Stimulated activated CD8-positive, alpha-beta memory T cell treated with anti-CD3 and anti-CD28 coated beads, Interleukin-15, amount 100 ng/mL, for 24 hours (primary cell): ENCODE measurements around the gene RIN3.

ENCODE experiments used
- DNase-seq: peaks from one replicate; pipeline ENCODE4 v3.0.0-alpha.2; 2020; ENCODE audit warnings: low read depth

The RIN3 gene

DNA sequence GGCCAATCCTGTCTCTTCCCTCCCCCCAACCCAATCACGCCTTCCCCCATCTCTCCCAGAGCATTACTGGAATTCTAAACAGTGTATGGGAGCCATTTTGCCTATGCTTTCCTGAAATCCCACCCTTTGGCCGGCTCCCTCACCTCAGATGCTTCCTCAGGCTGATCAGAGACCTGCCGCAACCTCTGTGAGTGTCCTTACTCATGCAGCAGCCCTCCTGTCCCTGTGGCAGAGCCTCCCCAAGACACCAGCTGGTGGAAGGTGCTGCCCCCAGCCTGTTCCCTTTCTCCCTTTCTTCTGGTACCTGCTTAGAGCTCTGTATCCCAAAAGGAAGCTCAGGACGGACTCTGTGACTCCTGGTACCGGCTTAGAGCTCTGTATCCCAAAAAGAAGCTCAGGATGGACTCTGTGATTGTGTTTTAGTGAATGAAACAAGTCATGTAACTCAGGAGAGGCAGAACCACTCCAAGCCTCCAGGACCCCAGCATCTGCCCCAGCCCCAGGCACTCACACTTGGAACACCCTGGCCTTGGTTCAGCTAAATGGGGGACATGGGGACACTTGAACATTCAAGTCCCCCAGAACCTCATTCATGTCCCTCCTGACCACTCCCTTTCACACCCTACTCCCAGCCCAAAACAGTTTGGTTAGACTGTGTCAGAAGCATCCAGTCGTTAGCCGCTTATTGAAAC is 29.3 kb upstream of the RIN3 start:
- no peak for DNase-seq

DNA sequence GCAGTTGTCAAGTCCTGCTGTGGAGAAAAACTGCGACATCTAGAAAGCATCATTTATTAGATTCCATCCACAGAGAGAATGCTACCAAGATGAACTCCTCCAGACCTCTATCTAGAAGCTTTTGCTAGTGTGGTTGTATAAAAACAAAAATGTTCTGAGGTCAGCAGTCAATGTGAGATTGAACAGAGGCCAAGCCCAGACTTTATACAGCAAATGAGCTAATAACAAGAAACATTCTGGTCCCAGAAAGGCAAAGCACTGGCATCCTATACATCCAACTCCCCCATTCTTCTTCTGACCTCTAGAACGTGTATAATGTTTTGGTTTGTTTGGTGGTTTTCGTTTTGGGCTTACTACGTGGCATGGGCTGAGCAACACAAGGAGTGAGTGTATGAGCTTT is 26.7 kb upstream of the RIN3 start:
- DNase-seq: no peak

DNA sequence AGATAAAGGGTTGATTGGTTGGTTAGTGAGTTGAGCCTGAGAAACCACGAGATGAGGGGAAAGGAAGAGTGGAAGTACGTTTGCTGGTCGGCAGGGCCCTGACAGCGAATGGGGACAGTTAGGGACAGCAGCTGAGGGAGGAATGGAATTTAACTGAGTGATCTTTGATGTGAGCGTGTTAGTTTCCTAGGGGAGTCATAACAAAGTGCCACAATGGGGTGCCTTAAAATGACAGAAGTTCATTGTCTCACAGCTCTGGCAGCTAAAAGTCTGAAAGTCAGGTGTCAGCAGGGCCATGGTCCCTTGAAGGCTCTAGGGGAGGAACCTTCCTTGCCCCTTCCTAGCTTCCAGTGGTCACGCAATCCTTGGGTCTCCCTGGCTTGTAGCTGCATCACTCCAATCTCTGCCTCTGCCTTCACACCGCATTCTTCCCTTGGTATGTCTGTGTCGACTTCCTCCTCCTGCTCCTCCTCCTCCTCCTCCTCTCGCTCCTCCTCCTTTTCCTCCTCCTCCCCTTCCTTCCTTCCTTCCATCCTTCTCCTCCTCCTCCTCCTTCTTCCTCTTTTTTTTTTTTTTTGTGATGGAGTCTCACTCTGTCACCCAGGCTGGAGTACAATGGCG is 26.0 kb upstream of the RIN3 start:
- DNase-seq: no peak

DNA sequence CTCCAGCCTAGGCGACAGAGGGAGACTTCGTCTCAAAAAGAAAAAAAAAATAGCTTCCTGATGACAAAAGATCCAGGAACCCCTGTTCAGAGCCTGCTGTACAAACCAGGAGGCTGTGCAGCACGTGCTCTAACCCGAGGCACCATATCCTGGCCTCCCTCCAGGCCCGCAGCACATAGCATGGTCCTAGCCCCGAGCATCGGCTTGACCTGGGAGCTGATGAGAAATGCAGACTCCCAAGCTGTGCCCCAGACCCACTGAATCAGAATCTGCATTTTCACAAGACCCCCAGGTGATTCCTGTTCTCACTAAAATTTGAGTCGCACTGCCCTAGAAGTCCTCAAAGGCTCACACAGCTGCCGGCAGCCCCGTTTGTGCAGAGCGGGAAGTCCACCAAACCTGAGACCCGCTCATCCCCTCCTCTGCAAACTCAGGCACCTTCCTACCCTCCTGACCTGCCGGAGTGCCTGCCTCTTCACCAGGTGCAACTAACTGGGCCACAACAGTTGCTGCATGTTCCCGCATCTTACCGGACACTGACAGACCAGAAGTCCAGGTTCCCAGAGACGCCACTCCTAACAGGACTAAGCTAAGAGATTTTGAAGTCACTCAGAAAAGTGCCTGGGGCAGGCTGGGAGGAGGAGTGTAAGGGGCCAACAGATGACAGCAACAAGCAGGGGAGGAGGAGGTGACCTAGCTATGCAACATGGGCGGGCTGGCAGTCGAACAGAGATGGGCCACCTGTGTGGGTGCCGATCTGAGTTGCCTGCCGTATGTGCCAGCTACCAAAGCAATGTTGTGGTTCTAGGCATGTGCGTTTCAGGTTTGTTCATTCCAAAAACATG is 24.0 kb upstream of the RIN3 start:
- DNase-seq: no peak

DNA sequence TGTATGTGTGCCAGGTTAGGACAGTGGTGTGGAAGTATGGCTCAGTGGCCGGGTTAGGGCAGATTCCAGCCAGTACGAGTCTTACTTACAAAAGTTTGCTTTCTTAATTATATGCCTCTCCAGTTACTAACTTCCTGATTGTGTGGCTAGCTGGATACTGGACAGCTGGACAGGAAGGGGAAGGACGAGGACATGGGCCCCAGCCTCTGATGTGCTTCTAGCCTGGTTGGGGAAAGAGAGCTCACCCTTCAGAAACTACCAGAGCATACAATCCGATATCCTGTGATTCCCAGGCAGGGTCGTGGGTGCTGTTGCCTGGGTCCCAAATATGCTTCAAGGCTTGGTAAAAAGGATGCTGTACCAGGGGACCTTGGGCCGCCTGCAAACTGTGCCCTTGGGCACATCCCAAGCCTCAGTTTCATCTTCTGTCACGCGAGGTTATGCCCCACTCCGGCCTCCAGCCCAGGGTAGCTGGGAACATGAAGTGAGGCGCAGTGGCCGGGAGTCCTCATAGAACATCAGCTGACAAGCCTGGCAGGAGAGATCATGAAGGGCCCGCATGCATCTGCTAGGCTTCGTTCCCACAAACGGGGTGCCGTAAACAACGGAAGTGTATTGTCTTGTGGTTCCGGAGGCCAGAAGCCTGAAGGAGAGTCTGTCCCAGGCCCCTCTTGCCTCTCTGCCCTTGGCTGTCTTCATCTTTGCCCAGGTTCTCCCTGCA is 23.2 kb upstream of the RIN3 start:
- DNase-seq: no peak

DNA sequence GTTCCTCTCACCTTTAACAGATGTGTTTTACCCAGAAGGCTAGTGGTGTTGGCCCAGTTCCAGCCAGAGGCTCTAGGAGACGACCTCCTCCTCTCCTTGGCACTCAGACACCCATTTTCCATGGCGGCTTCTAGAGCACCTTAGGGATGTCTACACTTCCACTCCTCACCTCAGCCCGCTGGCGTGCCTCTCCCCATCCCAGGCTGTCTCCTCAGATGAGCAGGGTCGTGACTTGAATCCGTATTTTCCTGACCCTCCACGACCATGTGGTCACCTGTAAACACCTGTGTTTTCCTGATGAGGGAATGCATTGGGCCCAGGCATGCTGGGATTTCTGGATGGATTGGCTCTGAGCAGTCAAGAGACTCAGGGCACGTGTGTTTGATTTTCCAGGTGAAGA is 21.8 kb upstream of the RIN3 start:
- DNase-seq: no peak

DNA sequence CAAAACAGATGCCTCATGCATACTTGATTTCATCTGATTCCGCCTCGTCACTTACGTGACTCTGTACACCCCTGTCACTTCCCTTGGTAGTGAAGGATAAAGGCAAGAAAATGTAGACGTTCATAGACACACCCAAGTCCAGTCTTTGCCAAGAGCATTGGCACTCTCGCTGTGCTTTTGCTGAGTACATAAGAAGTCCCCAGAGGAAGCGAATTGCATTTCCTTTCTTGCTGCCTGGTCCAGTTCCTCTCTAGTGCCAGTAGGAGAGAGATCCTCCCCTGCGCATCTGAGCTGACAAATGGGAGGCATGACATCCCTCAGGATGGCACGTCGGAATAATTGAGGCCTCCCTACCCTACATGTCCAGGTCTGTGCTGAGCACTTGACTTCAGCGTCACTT is 21.3 kb upstream of the RIN3 start:
- no peak for DNase-seq

DNA sequence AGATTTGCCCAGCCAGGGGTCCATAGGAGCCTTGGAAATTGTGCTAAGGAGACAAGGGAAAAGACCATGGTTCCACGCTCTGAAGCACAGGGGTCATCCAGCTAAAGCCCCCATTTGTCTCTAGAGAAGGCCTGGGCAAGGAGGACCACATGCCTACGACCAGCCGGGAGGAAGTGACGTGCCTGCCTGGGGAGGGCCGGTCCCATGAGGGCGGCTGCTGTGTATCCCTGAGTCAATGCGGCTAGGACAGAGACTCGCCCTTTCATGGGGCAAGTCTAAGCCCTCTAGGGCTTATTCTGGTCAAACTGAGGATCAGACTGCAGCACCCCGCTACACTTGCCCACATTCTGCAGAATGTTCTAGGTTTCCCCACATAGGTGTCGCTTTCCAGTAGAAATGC is 20.6 kb upstream of the RIN3 start:
- DNase-seq: no peak

DNA sequence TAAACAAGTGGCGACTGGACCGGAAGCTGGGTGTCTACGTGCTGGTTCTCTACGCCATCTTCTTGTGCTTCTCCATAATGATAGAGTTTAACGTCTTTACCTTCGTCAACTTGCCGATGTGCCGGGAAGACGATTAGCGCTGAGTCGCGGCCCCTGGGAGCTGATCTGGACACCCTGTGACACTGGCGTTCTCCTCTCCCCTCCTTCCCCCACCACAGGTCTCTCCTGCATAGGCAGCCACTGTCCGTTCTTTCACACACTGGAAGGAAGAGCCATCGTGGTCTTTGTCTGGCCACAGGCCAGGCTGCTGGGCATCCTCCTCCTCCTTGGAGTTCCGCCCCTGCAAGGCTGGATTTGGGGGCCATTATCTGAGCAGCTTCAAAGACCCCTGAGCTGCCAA is 20.1 kb upstream of the RIN3 start:
- no peak for DNase-seq

DNA sequence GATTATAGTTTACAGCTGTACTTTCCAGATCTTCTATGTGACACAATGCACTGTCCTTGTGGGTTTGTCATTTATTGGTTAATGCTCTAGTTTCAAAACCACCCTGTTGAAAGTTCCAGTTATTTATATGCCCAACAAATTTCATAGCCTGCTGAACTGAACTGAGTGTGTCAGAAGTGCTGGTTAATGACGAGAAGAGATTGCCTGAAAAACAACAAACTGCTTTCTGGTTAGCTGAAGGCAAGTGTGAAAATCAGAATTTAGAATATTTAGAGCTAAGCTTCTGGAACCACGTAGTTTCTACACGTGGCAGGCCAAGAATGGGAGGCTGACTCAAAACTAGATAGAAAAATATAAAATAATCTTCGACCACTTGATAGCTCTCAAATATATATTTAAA is 19.1 kb upstream of the RIN3 start:
- DNase-seq: no peak

DNA sequence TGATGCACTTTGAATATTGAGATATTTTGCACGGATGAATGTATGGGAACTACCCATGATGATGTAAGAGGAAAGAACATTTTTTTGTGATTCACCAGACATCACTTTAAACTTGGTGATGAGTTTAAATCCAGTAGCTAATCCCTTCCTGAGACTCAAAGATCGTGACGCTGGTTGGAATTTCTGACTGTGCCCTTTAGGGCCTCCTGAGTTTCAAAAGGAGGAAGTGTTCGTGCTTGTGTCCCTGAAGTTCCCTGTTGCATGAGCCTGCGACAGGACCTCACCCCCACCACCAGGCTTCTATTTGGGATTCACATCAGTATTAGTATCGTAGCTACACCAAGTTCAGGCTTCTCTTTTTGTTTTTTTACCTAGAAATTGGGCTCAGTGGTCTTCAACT is 18.6 kb upstream of the RIN3 start:
- no peak for DNase-seq

DNA sequence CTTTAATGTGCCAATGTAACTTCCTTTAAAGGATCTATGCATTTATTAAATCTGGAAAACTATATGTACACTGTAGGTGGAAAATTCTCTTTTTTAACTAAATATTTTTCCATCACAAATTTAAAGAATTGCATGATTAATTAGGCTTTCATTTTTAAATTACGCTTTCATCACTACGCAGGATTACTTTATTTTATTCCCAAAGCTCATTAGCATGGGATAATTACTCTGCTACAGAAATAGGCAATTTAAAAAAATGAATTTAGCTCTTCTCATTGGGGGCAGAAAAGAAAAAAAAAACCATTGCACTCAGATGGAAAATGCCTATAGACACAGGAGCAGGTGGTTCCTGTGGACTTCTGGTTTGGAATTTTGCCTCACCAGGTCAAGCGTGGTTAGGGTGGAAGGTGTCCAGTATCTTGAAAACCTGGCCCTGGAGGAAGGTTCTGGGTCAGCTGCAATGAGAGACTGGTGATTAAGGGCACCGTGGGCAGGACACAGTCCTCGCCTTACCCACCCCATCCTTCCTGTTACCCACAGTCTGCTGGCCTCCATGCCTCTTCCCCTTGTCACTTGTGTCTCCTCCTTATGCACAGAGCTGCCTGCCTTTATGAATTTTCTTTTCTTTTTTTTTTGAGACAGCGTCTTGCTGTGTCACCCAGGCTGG is 17.3 kb upstream of the RIN3 start:
- no peak for DNase-seq

DNA sequence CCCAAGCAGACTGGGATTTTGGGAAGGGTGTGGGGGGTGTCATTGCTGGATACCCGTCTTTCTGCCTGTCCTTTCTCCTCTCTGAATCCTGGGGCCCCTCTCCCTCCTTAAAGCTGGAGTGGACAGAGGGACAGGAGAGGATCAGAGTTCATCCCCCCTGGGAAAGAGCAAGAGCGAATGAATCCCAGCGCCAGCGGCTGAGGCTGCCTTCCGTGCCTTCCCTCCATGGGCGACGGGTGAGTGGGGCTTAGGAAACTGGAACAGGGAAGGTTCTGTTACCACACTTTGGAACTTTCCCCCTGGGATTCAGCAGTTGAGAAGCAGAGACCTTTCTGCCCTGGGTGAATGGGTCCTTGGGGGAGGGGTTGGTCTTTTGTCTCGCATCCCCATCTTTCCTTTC is 16.2 kb upstream of the RIN3 start:
- no peak for DNase-seq

DNA sequence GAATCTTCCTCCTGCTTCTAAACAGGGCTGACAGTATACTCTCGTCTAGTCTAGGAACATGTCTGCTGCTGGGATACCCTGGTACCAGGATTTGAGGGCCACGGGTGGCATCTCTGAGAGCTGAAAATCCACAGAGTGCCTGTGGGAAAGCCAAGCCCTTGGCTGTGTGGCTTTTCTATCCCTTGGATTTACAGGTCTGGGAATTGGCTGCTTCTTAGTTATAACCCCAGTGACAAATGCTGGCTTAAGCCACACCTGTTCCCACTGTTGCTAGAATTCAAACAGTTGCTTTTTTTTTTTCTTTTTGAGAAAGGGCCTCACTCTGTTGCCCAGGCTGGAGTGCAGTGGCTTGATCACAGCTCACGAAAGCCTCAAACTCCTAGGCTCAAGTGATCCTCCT is 14.3 kb upstream of the RIN3 start:
- no peak for DNase-seq

DNA sequence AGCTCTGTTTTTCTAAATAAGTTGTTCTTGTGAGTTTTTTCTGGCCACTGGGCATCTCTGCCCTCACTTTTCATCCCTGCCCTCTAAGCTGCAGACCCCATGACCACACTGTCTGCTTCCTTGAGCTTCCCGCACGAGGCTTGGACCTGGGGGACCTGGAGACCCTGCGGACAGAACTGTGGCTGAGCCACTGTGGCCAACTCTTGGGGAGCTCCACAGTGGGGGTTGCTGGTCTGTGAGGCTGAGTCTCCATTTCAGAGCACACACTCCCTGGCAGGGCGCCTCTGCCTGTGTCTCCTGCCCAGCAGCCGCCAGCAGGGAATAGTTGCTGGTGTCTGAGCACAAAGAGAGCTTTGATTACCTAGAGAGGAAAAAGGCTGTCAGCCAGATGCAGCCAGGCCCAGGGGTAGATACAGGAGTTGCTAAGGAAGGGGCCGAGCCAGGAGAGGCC is 13.1 kb upstream of the RIN3 start:
- DNase-seq: no peak

DNA sequence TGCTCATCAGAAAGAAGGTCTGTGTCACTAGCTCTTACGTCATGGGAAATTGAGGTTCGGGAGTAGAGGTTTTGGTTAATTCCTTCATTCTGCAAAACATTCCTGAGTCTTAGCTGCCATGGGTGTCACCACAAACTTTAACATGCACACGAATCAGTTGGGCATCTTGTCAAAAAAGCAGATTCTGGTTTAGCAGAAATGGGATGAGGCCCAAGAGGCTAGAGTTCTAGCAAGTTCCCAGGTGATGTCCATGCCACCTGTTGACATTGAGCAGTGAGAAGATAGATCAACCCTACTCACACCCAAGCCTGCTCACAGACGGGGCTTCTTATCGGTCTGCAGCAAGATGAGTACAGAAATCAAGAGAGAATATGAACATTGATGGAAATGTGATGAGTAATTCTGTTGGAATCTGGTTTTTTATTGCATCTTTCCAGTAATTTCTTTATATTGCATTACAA is 11.7 kb upstream of the RIN3 start:
- DNase-seq: no peak

DNA sequence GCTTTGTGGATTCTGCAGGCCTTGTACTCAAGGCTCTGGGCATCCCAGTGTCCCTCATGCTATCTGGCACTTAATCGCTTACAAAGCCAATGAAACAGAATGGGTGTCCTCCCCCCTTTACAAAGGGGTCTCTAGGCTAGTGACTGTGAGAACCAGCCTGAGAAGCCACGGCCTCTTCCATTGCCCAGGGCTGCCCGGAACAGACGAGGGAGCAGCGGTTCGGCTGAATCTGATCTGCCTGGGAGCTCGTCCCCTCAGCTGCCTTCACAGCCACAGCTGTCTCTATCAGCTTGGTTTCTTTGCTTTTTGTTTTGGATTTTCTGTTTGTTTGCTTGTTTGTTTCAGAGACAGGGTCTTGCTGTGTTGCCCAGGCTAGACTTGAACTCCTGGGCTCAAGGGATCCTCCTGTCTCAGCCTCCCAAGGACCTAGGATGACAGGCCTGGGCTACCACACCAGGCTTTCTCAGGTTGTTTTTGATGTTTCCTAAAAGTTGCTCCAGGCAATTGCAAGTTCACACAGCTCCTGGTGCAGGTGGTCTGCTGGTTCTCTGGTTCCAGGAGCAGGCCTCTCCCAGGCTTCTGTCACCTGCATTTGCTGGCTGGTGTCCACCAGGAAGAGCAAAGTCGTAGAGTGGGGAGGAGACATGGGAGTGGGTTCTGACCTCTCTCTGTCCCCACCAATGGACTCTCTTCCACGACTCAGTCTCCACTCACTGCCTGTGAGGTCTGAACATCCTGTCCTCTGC is 10.9 kb upstream of the RIN3 start:
- no peak for DNase-seq

DNA sequence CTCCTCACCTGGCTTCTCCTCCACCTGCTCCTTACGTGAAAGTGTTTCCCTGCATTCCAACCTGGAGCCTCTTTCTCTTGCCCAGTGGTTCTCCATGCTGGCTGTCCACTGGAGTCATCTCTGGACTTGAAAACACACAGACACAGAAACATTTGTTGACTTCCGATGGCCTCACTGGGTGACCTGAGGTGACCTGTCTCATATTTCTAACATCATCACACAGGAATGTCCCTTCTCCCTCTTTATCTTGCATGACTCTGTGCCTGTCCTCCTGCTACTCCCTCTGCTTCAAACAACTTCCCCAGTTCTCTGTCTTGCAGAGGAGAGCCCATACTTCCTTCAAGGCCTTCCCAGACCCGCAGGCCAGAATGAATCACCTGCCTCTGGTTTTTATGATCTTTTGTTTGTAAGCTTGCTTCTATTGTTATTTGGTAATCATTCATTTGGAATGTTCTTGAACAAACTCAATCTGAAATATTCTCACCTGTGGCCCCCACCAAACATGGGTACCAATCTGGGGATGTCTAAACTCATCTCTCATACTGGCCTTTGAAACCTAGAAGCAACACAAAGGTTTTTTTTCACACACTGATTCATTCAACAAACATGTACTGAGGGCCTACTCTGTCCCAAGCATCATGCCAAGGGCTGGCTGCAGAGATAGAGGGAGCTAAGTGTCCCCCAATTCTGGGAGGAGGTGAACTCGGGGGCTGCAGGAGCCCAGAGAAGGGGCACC is 9.7 kb upstream of the RIN3 start:
- no peak for DNase-seq

DNA sequence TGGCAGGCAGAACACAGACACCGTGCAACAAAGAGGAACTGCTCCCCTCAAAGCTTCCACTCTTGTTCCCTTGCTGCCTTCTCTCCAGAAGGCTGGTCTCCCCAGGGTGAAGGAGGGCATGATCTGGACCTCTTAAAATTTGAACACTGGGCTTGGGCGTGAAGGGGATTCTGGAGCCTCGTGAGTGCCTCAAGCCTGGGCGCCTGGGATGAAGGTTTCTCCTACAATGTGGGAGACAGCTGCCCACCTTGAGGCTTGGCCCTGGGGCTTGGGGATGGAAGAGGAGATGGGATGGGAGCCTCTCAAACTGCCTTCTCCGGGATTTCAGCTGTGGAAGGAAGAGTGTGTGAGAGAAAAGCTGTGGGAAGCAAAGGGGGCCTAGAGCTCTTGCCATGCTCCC is 7.8 kb upstream of the RIN3 start:
- DNase-seq: no peak

DNA sequence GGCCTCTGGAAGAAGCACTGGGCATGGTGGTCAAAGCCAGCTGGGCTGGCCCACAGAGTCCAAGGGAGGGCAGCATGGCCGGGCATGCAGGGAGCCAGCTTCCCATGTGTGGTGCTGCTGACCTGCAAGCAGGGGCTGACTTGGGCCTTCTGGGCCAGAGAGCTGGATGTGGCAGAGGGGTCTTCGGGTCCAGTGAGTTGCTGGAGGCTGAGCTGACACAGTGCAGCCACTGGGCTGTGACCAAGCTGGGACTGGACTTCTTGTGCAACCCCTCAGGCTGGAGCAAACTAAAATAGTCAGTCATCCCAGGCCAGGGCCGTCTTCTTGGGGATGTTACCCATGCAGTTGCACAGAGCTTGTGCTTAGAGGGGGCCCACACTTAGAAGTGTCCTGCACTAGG is 7.3 kb upstream of the RIN3 start:
- no peak for DNase-seq
